NOMO-1 treated with DMSO at 0.1 percent for 48 hours (cell line): Measurements from ENCODE around the gene TK1.
"Not testable (repeated sequence)": the region's sequence is repeated elsewhere in the genome, so short reads cannot be mapped to it uniquely, and the experiment has no call there.

ENCODE experiments used
- DNase-seq: peaks from one replicate; lab custom pipeline; 2025; ENCODE audit not compliant: unreplicated experiment; lab: John Stamatoyannopoulos, UW

TK1 gene

DNA sequence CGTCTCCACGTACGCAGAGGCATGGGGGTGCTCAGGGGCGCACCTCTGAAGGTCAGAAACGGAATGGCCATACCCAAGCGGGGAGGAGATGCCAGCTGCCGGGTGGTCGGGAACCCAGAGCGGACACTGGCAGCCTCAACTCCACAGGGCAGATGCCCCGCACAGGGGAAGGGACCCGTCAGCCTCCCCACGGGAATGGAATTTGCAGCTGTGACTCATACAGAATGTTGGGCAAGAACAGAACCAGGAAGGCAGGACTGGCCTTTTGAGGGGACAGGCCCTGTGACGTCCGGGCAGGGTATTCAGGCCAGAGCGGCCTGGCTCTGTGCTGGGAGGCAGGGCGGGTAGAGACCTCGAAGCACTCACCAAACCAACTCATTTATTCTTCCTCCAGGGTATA is 7.5 kb downstream of the TK1 start:
- no peak for DNase-seq

DNA sequence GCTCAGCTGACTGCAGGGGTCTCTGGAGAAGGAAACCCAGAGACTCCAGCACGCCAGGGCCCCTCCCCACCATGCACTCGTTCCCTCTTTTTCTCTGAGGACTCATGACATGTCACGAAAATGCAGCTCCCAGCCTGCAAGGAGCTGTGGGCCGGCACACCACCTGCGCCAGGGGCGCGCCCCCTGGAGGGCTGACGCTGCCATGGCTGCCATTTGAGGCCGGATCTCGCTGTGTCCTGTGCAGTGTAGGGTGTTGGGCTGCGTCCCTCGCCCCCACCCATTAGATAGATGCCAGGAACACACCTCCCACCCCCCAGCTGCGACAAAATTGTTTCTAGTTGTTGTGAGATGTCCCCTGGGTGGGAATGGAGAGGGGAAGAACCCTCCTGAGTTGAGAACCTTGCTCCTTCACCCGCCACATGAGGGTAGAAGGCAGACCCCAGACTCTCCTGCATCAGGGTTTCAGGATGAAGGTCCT is 10.3 kb downstream of the TK1 start:
- peak; percentile 18 for DNase-seq

DNA sequence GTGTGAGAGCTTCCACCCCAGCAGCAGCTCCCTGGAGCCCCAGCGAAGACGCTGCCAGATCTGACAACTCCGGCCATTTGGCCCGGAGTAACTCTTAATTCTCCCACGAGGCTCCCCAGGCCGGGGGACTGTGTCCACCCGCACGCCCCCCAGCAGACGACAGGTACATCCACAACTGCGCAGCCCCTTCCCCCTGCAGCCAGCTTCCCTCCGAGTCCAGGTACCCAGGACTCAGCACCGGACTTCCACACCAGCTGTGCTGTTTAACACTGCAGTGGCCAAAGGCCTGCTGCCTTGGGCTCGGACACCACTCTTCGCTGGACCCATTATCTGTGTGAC is 11.2 kb downstream of the TK1 start:
- DNase-seq = no peak

- DNase-seq = no peak
Measured at GRCh38 chr17:78174870-78175642, 11.8 kb downstream of the TK1 start.

- DNase-seq = peak; percentile 78
Measured at GRCh38 chr17:78174346-78174869, 12.4 kb downstream of the TK1 start.

- DNase-seq = no peak
Measured at GRCh38 chr17:78173097-78173715, 13.6 kb downstream of the TK1 start.

- DNase-seq = no peak
Measured at GRCh38 chr17:78172249-78173051, 14.4 kb downstream of the TK1 start.

GRCh38 chr17:78171591-78172248 is 15.1 kb downstream of the TK1 start:
- not testable (repeated sequence) for DNase-seq

GRCh38 chr17:78170692-78171590 is 15.9 kb downstream of the TK1 start:
- no peak for DNase-seq

DNA sequence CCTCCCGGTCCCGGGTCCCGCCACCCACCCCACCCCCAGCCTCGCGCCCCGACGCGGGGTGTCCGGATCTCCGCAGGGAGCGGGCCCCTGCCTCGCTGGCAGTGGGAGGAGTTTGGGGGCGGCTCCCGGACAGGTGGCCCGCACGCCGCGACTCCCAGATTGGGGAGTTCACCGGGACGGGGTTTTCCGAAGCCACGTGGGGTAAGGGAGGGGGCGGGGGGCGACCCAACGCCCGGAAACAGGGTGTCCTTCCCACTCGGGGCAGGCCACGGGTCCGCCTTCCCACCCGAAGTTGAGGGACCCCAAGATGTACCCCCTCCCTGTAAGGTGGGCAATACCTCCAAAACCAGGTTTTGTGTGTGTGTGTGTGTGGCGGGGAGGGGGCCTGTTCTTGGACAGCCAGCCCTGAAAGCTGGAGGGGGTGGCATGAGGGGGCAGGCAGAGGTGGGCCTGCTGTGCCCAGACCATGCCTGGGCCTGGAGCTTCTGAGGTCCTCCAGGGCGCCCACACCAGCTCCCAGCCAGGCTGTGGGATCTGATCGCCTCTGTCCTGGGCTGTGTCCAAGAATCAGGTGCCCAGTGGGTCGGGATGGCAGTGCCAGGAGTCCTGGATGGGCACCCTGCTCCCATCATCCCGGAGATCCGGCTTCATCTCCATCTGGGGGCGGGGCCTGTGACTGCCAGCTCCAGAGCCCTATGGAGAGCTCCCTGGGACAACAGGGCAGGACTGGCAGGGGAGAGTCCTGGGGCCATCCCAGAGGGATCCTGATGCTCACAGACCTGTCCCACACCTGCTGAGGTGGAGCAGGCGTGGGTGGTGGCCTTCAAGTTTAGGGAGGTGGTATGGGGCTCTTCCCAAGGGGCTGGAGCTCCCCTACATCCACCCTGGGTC is 17.7 kb downstream of the TK1 start:
- no peak for DNase-seq

- peak; percentile 77 for DNase-seq
Measured at GRCh38 chr17:78168242-78168902, 18.5 kb downstream of the TK1 start, which contains the start of gene SYNGR2. Gene SYNGR2 (plus strand): TSS chr17:78168581. CDS start chr17:78168617, 36 bp downstream.

DNA sequence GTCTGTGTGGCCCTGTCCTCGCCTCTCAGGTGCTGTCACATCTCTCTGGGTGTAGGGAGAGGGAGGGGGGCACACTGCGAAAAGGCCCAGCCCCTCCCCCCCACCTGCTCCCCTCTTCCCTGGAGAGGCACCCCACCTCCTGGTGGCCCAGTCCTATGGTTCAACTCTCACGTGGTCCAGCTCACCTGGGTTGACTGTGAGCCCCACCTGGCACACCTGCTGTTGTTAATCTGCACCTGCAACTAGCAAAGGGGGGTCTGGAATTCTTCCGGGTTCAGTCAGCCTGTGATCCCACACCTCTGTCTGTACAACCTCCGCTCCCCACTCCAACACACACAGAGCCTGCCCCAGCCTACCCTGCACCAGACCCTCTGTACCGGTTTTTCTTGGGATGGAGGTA is 20.4 kb downstream of the TK1 start:
- DNase-seq = no peak

GRCh38 chr17:78164748-78165607 is 21.9 kb downstream of the TK1 start:
- DNase-seq = no peak

- no peak for DNase-seq
Measured at GRCh38 chr17:78163881-78164747, 22.7 kb downstream of the TK1 start.

DNA sequence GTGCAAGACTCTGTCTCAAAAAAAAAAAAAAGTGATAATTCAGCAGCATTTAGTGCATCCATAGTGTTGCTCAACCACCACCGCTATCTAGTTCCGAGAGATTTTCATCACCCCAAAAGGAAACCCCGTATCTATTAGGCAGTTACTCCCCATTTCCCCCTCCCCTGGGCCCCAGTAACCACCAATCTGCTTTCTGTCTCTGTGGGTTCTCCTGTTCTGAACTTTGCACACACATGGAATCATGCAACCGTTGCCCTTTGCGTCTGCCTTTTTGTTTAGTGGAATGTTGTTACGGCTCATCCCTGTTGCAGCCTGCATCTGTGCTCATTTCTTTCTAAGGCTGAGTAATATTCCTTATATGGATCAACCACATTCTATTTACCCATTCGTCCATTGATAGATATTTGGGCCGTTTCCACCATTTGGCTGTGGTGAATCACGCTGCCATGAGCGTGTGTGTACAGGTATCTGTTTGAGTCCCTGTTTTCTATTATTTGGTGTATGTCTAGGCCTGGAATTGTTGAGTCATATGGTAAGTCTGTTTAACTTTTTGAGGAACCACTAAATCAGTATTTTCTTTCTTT is 27.2 kb downstream of the TK1 start:
- DNase-seq = peak; percentile 43
